Neural cell (in vitro differentiated cells): Measurements from ENCODE around the gene GCFC2. TPM values are rescaled to one million over a fixed set of nuclear protein-coding genes. Genes with fewer than 3 reads are reported as not detected.

Experiments
- H2AFZ ChIP-seq: fragments of 200-600, 300-800 bp; sonication (generic), shearing (Covaris generic); 2 replicates; pipeline ENCODE4 v1.6.0; 2014; ENCODE audit warnings: low read depth, mild to moderate bottlenecking, antibody characterized with exemption, low read length, moderate library complexity
- H3F3A ChIP-seq: fragments of 200-600 bp; shearing (Covaris generic); 2 replicates; pipeline ENCODE4 v1.6.1; 2016; ENCODE audit warnings: mild to moderate bottlenecking, moderate library complexity, mixed read lengths, antibody characterized with exemption, low read length; ENCODE audit not compliant: insufficient read depth, poor library complexity, severe bottlenecking
- H3K27ac ChIP-seq: fragments of 200-600, 300-800 bp; sonication (generic), shearing (Covaris generic); 2 replicates; pipeline ENCODE4 v1.5.1; 2014; ENCODE audit warnings: mild to moderate bottlenecking, low read length, moderate library complexity
- H3K27me3 ChIP-seq: fragments of 300-800, 200-600 bp; sonication (generic), shearing (Covaris generic); 2 replicates; pipeline ENCODE4 v1.6.0; 2014; ENCODE audit warnings: mild to moderate bottlenecking, low read depth, low read length, moderate library complexity; ENCODE audit not compliant: insufficient read depth
- H3K36me3 ChIP-seq: fragments of 300-800, 200-600 bp; sonication (generic), shearing (Covaris generic); 2 replicates; pipeline ENCODE4 v1.5.1; 2014; ENCODE audit warnings: mild to moderate bottlenecking, antibody characterized with exemption, low read length, moderate library complexity; ENCODE audit not compliant: insufficient read depth
- H3K4me2 ChIP-seq: fragments of 300-800, 200-600 bp; sonication (generic), shearing (Covaris generic); 2 replicates; pipeline ENCODE4 v1.6.0; 2014; ENCODE audit warnings: mild to moderate bottlenecking, low read length
- H3K4me3 ChIP-seq: fragments of 300-800, 200-600 bp; sonication (generic), shearing (Covaris generic); 2 replicates; pipeline ENCODE4 v1.5.1; 2014; ENCODE audit warnings: mild to moderate bottlenecking, low read length, moderate library complexity
- H3K79me2 ChIP-seq: fragments of 200-600 bp; shearing (Covaris generic); replicated peaks from 2 replicates; pipeline ENCODE4 v1.6.0; 2014; ENCODE audit warnings: mild to moderate bottlenecking, low read length, moderate library complexity; ENCODE audit not compliant: insufficient read depth
- H3K9ac ChIP-seq: fragments of 300-800, 200-600 bp; sonication (generic), shearing (Covaris generic); 2 replicates; pipeline ENCODE4 v1.6.1; 2016; ENCODE audit warnings: mild to moderate bottlenecking, low read length, mixed read lengths
- H3K9me2 ChIP-seq: fragments of 200-600 bp; shearing (Covaris generic); 2 replicates; pipeline ENCODE4 v1.6.1; 2016; ENCODE audit warnings: mild to moderate bottlenecking, low read length, mixed read lengths; ENCODE audit not compliant: insufficient read depth
- H3K9me3 ChIP-seq: fragments of 200-600, 300-800 bp; sonication (generic), shearing (Covaris generic); 2 replicates; pipeline ENCODE4 v1.6.1; 2016; ENCODE audit warnings: mild to moderate bottlenecking, mixed run types, low read length, moderate library complexity, mixed read lengths
- H4K20me1 ChIP-seq: fragments of 200-600 bp; shearing (Covaris generic); 2 replicates; pipeline ENCODE4 v1.6.1; 2016; ENCODE audit warnings: mild to moderate bottlenecking, mixed run types; ENCODE audit not compliant: insufficient read depth
- EP300 ChIP-seq: fragments of 450-650 bp; conservative IDR thresholded peaks from 2 replicates; pipeline ENCODE4 v1.6.1; 2014; ENCODE audit warnings: antibody characterized with exemption, mild to moderate bottlenecking, moderate library complexity; ENCODE audit not compliant: poor library complexity, severe bottlenecking
- EZH2 ChIP-seq: fragments of 200-600, 300-800 bp; shearing (Covaris generic), sonication (generic); IDR thresholded peaks from 2 replicates; pipeline ENCODE4 v1.6.1; 2014; ENCODE audit warnings: antibody characterized with exemption, low read length, borderline replicate concordance, mild to moderate bottlenecking; ENCODE audit not compliant: insufficient read depth, poor library complexity, severe bottlenecking
- MXI1 ChIP-seq: fragments of 450-650 bp; conservative IDR thresholded peaks from 2 replicates; pipeline ENCODE4 v1.6.1; 2014; ENCODE audit warnings: antibody characterized with exemption, mild to moderate bottlenecking; ENCODE audit not compliant: poor library complexity, severe bottlenecking
- POLR2AphosphoS5 ChIP-seq: IDR thresholded peaks from 2 replicates; pipeline ENCODE4 v1.6.1; 2012
- RAD21 ChIP-seq: fragments of 450-650 bp; conservative IDR thresholded peaks from 2 replicates; pipeline ENCODE4 v1.6.1; 2014; ENCODE audit warnings: antibody characterized with exemption, mild to moderate bottlenecking, moderate library complexity
- SMC3 ChIP-seq: fragments of 450-650 bp; conservative IDR thresholded peaks from 2 replicates; pipeline ENCODE4 v1.6.1; 2014; ENCODE audit warnings: antibody characterized with exemption, mild to moderate bottlenecking, moderate library complexity; ENCODE audit not compliant: poor library complexity
- TAF1 ChIP-seq: IDR thresholded peaks from 2 replicates; pipeline ENCODE4 v1.6.1; 2012; ENCODE audit warnings: low read depth
- polyA plus RNA-seq: library from polyadenylated mRNA; depleted of rRNA; stranded (reverse); fragments of >200 nt; gene quantifications from 2 replicates; pipeline ENCODE4 v1.2.3, GENCODE V29; 2014
- TF ChIP-seq, protein P1 (sequence below): IDR thresholded peaks from 2 replicates; pipeline ENCODE4 v1.6.1; 2012; ENCODE audit warnings: borderline replicate concordance
- TF ChIP-seq, protein P2 (sequence below): fragments of 450-650 bp; IDR thresholded peaks from 2 replicates; pipeline ENCODE4 v1.5.1; 2014; ENCODE audit warnings: antibody characterized with exemption, mild to moderate bottlenecking, moderate library complexity; ENCODE audit not compliant: poor library complexity, severe bottlenecking

Gene GCFC2
- polyA plus RNA-seq, 1 donor from 2014 or later, result 2.5 TPM

DNA sequence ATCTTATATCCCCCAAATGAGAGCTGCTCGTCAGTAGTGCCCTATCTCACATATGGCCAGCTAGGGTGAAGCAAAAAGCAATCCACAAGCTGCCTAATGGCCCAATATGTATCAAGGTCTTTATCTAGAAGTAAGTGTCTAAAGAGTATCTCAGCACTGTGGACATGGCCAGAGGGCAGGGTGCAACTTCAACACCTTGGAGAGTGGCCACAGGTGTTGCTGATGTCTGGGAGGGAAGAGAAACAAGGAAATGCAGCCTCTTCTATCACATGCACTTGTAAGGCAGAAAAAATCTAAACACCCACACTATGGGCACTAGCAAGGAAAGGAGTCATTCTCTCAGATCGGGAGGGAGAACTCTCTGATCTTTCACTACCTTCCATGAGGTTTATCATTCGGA lies 87.8 kb downstream of the GCFC2 start:
- no peak overlapping the region for H2AFZ ChIP-seq
- H3K9me2 ChIP-seq, result no peaks in the 10 kb centered on the region
- no peak for TF ChIP-seq TAF1
- TF ChIP-seq RAD21, result no peak
- TF ChIP-seq, protein P1, sequence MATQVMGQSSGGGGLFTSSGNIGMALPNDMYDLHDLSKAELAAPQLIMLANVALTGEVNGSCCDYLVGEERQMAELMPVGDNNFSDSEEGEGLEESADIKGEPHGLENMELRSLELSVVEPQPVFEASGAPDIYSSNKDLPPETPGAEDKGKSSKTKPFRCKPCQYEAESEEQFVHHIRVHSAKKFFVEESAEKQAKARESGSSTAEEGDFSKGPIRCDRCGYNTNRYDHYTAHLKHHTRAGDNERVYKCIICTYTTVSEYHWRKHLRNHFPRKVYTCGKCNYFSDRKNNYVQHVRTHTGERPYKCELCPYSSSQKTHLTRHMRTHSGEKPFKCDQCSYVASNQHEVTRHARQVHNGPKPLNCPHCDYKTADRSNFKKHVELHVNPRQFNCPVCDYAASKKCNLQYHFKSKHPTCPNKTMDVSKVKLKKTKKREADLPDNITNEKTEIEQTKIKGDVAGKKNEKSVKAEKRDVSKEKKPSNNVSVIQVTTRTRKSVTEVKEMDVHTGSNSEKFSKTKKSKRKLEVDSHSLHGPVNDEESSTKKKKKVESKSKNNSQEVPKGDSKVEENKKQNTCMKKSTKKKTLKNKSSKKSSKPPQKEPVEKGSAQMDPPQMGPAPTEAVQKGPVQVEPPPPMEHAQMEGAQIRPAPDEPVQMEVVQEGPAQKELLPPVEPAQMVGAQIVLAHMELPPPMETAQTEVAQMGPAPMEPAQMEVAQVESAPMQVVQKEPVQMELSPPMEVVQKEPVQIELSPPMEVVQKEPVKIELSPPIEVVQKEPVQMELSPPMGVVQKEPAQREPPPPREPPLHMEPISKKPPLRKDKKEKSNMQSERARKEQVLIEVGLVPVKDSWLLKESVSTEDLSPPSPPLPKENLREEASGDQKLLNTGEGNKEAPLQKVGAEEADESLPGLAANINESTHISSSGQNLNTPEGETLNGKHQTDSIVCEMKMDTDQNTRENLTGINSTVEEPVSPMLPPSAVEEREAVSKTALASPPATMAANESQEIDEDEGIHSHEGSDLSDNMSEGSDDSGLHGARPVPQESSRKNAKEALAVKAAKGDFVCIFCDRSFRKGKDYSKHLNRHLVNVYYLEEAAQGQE, result no peak
- TF ChIP-seq EP300, result no peak
- TF ChIP-seq MXI1, result no peak
- TF ChIP-seq, protein P2, sequence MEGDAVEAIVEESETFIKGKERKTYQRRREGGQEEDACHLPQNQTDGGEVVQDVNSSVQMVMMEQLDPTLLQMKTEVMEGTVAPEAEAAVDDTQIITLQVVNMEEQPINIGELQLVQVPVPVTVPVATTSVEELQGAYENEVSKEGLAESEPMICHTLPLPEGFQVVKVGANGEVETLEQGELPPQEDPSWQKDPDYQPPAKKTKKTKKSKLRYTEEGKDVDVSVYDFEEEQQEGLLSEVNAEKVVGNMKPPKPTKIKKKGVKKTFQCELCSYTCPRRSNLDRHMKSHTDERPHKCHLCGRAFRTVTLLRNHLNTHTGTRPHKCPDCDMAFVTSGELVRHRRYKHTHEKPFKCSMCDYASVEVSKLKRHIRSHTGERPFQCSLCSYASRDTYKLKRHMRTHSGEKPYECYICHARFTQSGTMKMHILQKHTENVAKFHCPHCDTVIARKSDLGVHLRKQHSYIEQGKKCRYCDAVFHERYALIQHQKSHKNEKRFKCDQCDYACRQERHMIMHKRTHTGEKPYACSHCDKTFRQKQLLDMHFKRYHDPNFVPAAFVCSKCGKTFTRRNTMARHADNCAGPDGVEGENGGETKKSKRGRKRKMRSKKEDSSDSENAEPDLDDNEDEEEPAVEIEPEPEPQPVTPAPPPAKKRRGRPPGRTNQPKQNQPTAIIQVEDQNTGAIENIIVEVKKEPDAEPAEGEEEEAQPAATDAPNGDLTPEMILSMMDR, result no peak
- no peak for TF ChIP-seq POLR2AphosphoS5
- no peak for TF ChIP-seq EZH2
- no peak for TF ChIP-seq SMC3
- no peak overlapping the region for H3K4me3 ChIP-seq
- no peaks in the 10 kb centered on the region for H3K27me3 ChIP-seq
- H3K36me3 ChIP-seq, result no peaks in the 10 kb centered on the region
- no peak overlapping the region for H3K4me2 ChIP-seq
- H3K9me3 ChIP-seq, result no peaks in the 10 kb centered on the region
- no peaks in the 10 kb centered on the region for H3F3A ChIP-seq
- no peak overlapping the region for H3K9ac ChIP-seq
- no peaks in the 10 kb centered on the region for H3K79me2 ChIP-seq
- no peak overlapping the region for H3K27ac ChIP-seq
- H4K20me1 ChIP-seq, result no peaks in the 10 kb centered on the region

DNA sequence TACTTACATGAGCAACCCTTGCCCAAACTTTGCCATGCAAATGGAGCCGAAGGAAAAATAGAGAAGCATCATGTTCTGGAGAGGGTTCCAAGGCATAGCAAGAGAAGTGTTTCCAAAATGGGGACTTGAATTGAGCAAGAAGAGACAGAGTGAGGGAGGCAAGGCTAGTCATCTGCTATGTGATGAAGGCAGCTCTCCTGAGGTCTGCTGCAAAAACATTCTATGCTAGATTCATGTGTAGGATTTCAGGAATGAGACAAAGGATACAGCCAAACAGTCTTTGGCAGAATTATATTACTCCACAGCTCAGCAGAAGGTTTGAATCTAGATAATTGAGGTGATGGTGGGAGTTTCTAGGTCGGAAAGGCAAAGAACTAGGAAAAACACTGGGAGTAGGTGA lies 88.2 kb downstream of the GCFC2 start:
- Histone ChIP-seq H3K9ac (no peak overlapping the region), H3K27me3 (no peaks in the 10 kb centered on the region), H3K9me2 (no peaks in the 10 kb centered on the region), H3K36me3 (no peaks in the 10 kb centered on the region), H3F3A (no peaks in the 10 kb centered on the region), H3K4me3 (no peak overlapping the region), H3K4me2 (no peak overlapping the region), H3K27ac (no peak overlapping the region), H4K20me1 (no peaks in the 10 kb centered on the region), H3K79me2 (no peaks in the 10 kb centered on the region), H2AFZ (no peak overlapping the region), H3K9me3 (no peaks in the 10 kb centered on the region)
- no peak for TF ChIP-seq EP300
- TF ChIP-seq SMC3, result no peak
- no peak for TF ChIP-seq TAF1

DNA sequence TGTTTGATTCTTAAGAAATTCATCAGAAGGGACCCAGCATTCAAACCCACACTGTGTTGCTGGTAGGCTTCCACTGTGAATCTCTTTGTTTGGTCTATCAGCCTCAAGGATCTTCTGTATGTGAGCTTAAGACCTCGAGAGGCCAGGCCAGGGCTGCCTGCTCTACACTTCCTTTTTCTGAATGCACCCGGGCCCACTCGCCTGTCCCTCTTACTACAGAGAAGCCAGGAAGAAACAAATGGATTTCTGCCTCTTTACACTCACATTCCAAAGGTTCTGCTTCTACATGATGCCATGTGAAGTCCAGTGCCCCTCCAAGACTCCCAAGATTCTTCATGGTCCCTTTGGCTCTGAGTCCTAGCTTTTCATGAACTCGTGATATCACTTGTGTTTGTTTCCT lies 89.5 kb downstream of the GCFC2 start:
- Histone ChIP-seq H3K9me3 (no peaks in the 10 kb centered on the region), H3K9me2 (no peaks in the 10 kb centered on the region), H3K27ac (no peak overlapping the region), H3K4me2 (no peak overlapping the region), H3K79me2 (no peaks in the 10 kb centered on the region), H3K27me3 (no peaks in the 10 kb centered on the region), H3K9ac (no peak overlapping the region), H2AFZ (no peak overlapping the region), H3K36me3 (no peaks in the 10 kb centered on the region), H4K20me1 (no peaks in the 10 kb centered on the region), H3F3A (no peaks in the 10 kb centered on the region), H3K4me3 (no peak overlapping the region)
- no peak for TF ChIP-seq EP300
- TF ChIP-seq, protein P1, result no peak
- no peak for TF ChIP-seq POLR2AphosphoS5
- no peak for TF ChIP-seq RAD21
- TF ChIP-seq, protein P2, result no peak
- TF ChIP-seq EZH2, result no peak
- no peak for TF ChIP-seq MXI1
- TF ChIP-seq SMC3, result no peak
- TF ChIP-seq TAF1, result no peak
